ENCODE data around the gene TNFSF13B. TPM values are rescaled to one million over a fixed set of nuclear protein-coding genes. Genes with fewer than 3 reads are reported as not detected.
"Not testable (repeated sequence)": the region's sequence is repeated elsewhere in the genome, so short reads cannot be mapped to it uniquely, and the experiment has no call there.

The TNFSF13B gene
- total RNA-seq, 2 experiments from 2014 or later, result 2.0 to 2.6 TPM

DNA sequence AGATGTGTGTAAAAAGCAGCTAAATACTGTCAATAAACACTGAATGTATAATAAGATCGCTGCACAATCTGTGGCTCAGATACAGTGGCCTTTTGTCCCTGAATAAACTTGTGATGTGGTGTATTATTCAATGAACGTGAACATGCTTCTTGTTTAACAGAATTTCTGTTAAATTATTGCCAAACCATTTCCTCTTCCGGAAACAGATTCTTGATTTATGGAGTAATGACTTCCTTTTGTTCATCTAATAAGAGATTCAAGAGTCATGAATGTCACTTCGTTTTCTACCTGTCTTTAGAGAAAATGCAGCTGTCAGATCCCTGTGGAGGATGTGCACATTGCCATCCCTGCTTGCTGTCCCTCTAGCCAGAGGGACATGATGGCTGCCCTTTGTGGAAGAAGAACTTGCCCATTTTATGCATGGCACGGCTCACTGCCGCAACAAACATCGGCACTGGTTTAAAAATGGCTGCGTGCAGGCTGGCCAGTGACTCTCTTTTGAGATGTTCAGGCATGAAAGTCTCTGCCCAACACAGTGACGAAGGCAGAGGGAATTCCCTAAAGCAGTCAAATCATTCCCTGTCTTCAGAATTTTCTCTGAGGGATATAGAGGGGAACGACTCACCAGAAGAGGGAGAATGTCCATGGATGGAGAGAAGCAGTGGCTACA lies 3.1 kb upstream of the TNFSF13B start:
- peaks cover 48% of the 10 kb centered on the region for H3K4me1 Mint-ChIP-seq (ENCODE audit: low read depth)
- no peaks in the 10 kb centered on the region for H3K27me3 Mint-ChIP-seq (ENCODE audit: low read depth)
- H3K9me3 Mint-ChIP-seq, result peaks cover 6% of the 10 kb centered on the region
- CTCF ChIA-PET, result no interaction called here
- peaks cover 5% of the 10 kb centered on the region for H3K36me3 Mint-ChIP-seq (ENCODE audit: low read depth)
- intact Hi-C loops (cut with micrococcal nuclease), result loop anchor here (10.0 kb wide), 1 partner anchor 1352 kb away; no protein-coding TSS in a partner anchor
- peak; percentile 24 for DNase-seq
- H3K27ac Mint-ChIP-seq, result peak overlapping the region; percentile 58
- H3K4me3 Mint-ChIP-seq, result peak overlapping the region; percentile 55

DNA sequence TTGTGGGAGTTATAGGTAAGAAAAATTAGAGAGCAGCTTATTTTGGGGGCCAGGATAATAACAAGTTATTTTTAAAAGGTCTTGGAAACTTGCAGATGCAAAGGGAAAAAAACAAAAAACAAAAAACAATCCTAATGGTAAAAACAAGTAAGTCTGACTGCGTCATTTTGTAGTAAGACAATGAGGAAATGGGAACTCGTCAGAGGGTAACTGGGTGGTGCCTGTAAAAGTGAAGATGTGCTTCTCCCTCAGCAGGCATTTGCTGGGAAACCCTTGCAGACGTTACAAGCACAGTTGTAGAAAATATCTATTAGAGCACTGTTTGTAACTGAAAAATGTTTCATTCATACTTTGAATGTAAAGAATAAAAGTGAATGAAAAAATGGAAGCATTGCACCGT lies 2.2 kb upstream of the TNFSF13B start:
- intact Hi-C loops (cut with micrococcal nuclease), result loop anchor here (10.0 kb wide), 1 partner anchor 1353 kb away; no protein-coding TSS in a partner anchor
- Mint-ChIP-seq H3K4me3 (no peak overlapping the region), H3K27me3 (ENCODE audit: low read depth) (no peaks in the 10 kb centered on the region), H3K4me1 (ENCODE audit: low read depth) (peaks cover 51% of the 10 kb centered on the region), H3K27ac (no peak overlapping the region), H3K9me3 (peaks cover 6% of the 10 kb centered on the region), H3K36me3 (ENCODE audit: low read depth) (peaks cover 2% of the 10 kb centered on the region)
- CTCF ChIA-PET, result no interaction called here
- DNase-seq, result no peak

GRCh38 chr13:108267855-108268254 lies 1.7 kb upstream of the TNFSF13B start:
- H3K36me3 Mint-ChIP-seq (ENCODE audit: low read depth); H3K4me3 Mint-ChIP-seq; H3K27me3 Mint-ChIP-seq (ENCODE audit: low read depth); DNase-seq; H3K9me3 Mint-ChIP-seq; CTCF ChIA-PET: not testable (repeated sequence)
- intact Hi-C loops (cut with micrococcal nuclease), result loop anchor here (2.0 to 10.0 kb wide), 5 partner anchors 39 to 1511 kb away; no protein-coding TSS in a partner anchor
- Mint-ChIP-seq H3K4me1 (ENCODE audit: low read depth) (peaks cover 53% of the 10 kb centered on the region), H3K27ac (peak overlapping the region; percentile 24)

DNA sequence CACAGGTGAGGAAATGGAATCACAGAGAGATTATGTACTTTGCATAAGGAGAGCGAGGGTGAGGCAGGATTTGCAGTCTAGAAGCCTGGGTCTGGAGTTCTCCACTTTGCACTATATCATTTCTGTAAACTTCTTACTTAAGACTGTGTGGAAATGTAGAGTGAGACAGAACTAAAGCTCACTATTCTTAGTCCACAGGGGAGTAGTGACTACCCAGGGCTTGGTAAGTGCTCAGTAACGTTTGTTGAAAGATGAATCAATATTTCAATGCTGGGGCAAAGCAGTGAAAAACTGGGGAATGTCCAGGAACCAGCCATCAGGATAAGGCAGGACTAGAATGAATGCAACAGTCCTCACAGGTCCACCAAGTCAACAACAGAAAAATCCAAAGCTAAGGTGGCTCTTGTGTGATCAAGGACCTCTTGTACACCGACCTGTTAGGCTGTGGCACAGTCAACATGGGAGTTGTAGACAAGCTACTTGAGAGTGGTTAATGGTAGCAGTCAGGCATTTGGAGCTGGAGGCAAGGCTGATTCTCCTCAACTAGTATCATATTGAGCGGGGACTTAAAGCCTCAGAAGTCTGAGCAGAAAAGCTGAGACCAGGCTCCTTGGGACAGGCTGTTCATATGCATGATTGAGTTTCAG lies 929 bp upstream of the TNFSF13B start:
- H3K36me3 Mint-ChIP-seq (ENCODE audit: low read depth), result peaks cover 2% of the 10 kb centered on the region
- H3K27me3 Mint-ChIP-seq (ENCODE audit: low read depth), result no peaks in the 10 kb centered on the region
- DNase-seq, result peak; percentile 13
- H3K4me3 Mint-ChIP-seq, result no peak overlapping the region
- H3K4me1 Mint-ChIP-seq (ENCODE audit: low read depth), result peaks cover 55% of the 10 kb centered on the region
- peaks cover 6% of the 10 kb centered on the region for H3K9me3 Mint-ChIP-seq
- CTCF ChIA-PET, result interaction anchor here (0.6 to 1.7 kb wide), 4 partner anchors 12 to 57 kb away, joined by 3 to 8 read pairs (median 5); no protein-coding TSS in a partner anchor
- peak overlapping the region; percentile 31 for H3K27ac Mint-ChIP-seq
- intact Hi-C loops (cut with micrococcal nuclease), result loop anchor here (1.0 to 10.0 kb wide), 8 partner anchors 38 to 1510 kb away; no protein-coding TSS in a partner anchor

GRCh38 chr13:108270442-108270841 lies 924 bp downstream of the TNFSF13B start:
- Mint-ChIP-seq H3K27me3 (ENCODE audit: low read depth) (no peaks in the 10 kb centered on the region), H3K9me3 (peaks cover 6% of the 10 kb centered on the region), H3K36me3 (ENCODE audit: low read depth) (peaks cover 1% of the 10 kb centered on the region), H3K4me1 (ENCODE audit: low read depth) (peaks cover 55% of the 10 kb centered on the region), H3K27ac (peak overlapping the region; percentile 81), H3K4me3 (peak overlapping the region; percentile 75)
- DNase-seq, result peak; percentile 11
- CTCF ChIA-PET, result interaction anchor here (0.6 to 1.9 kb wide), 5 partner anchors 10 to 627 kb away, joined by 3 to 8 read pairs (median 4); no protein-coding TSS in a partner anchor
- intact Hi-C loops (cut with micrococcal nuclease), result no loop called here

DNA sequence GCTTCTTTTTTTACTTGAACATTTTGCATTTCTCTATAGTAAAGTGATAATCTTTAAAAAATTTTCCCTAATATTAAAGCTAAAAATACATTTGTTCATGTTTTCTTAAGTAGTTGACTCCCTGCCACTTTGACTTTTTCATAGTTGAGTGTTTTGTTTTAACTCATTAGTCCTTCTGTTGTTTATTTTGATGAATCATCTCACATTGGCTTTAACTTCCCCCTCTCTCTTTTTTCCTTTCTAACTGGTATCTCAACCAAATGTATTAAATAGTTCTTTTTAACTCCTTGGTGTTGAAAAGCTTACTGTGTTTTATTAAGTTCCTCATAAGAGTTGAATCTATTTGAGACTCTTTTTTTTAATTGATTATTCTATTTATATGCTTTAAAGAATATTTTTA lies 2.8 kb downstream of the TNFSF13B start:
- no peak for DNase-seq
- H3K27ac Mint-ChIP-seq, result no peak overlapping the region
- intact Hi-C loops (cut with micrococcal nuclease), result no loop called here
- peaks cover 6% of the 10 kb centered on the region for H3K9me3 Mint-ChIP-seq
- CTCF ChIA-PET, result no interaction called here
- H3K4me1 Mint-ChIP-seq (ENCODE audit: low read depth), result peaks cover 39% of the 10 kb centered on the region
- no peaks in the 10 kb centered on the region for H3K36me3 Mint-ChIP-seq (ENCODE audit: low read depth)
- H3K4me3 Mint-ChIP-seq, result no peak overlapping the region
- H3K27me3 Mint-ChIP-seq (ENCODE audit: low read depth), result no peaks in the 10 kb centered on the region

DNA sequence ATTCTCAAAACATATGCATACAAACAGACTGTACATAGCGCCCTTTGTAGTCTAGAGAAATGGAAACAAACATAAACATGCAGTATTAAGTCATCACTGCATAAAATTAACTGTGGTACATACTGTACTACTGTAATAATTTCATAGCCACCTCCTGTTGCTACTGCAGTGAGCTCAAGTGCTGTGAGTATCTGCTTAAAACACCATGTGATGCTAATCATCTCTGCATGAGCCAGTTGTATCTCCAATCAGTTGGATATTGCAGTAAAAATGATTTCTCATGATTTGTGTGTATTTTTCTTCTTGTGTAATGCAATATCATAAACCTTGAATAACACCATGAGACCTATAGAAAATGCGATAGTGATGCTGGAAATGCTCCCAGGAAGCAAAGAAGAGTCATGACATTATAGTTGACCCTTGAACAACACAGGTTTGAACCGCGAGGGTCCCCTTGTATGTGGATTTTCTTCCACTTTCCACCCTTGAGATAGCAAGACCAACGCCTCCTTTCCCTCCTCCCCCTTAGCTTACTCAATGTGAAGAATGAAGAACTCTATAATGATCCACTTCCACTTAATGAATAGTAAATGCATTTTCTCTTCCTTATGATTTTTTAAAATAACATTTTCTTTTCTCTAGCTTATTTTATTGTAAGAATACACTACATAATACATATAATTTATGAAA lies 4.1 kb downstream of the TNFSF13B start:
- DNase-seq, result no peak
- intact Hi-C loops (cut with micrococcal nuclease), result no loop called here
- Mint-ChIP-seq H3K27ac (no peak overlapping the region), H3K27me3 (ENCODE audit: low read depth) (no peaks in the 10 kb centered on the region), H3K4me1 (ENCODE audit: low read depth) (peaks cover 30% of the 10 kb centered on the region), H3K4me3 (no peak overlapping the region), H3K9me3 (no peaks in the 10 kb centered on the region), H3K36me3 (ENCODE audit: low read depth) (no peaks in the 10 kb centered on the region)
- CTCF ChIA-PET, result interaction anchor here (0.6 kb wide), 1 partner anchor 38 kb away, joined by 3 read pairs; no protein-coding TSS in a partner anchor

GRCh38 chr13:108274718-108275117 lies 5.2 kb downstream of the TNFSF13B start:
- no peaks in the 10 kb centered on the region for H3K9me3 Mint-ChIP-seq
- H3K4me3 Mint-ChIP-seq, result no peak overlapping the region
- intact Hi-C loops (cut with micrococcal nuclease), result no loop called here
- no peak for DNase-seq
- no peaks in the 10 kb centered on the region for H3K27me3 Mint-ChIP-seq (ENCODE audit: low read depth)
- CTCF ChIA-PET, result interaction anchor here (1.1 kb wide), 1 partner anchor 13 kb away, joined by 5 read pairs; no protein-coding TSS in a partner anchor
- peaks cover 20% of the 10 kb centered on the region for H3K4me1 Mint-ChIP-seq (ENCODE audit: low read depth)
- peaks cover 2% of the 10 kb centered on the region for H3K36me3 Mint-ChIP-seq (ENCODE audit: low read depth)
- H3K27ac Mint-ChIP-seq, result no peak overlapping the region

GRCh38 chr13:108276060-108276459 lies 6.5 kb downstream of the TNFSF13B start:
- no peaks in the 10 kb centered on the region for H3K27me3 Mint-ChIP-seq (ENCODE audit: low read depth)
- CTCF ChIA-PET, result no interaction called here
- peaks cover 2% of the 10 kb centered on the region for H3K36me3 Mint-ChIP-seq (ENCODE audit: low read depth)
- H3K4me1 Mint-ChIP-seq (ENCODE audit: low read depth), result peaks cover 9% of the 10 kb centered on the region
- no peak overlapping the region for H3K27ac Mint-ChIP-seq
- H3K4me3 Mint-ChIP-seq, result no peak overlapping the region
- no peak for DNase-seq
- intact Hi-C loops (cut with micrococcal nuclease), result no loop called here
- no peaks in the 10 kb centered on the region for H3K9me3 Mint-ChIP-seq

DNA sequence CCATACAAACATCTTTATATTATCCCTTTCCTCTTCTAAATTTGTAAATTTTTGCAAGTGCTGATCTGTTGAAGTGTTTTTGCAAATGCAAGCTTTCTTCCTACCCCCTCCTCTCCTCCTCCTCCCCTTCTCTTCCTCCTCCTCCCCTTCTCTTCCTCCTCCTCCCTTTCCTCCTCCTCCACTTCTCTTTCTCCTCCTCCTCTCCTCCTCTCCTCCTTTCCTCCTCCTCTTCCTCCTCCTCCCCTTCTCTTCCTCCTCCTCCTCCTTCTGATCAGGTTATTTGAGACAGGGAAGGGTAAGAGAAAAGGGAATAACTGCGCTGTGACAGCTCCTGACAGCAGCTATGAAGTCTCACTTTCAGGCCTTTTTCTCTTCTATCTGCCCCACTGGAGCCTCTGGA lies 8.9 kb downstream of the TNFSF13B start:
- intact Hi-C loops (cut with micrococcal nuclease), result no loop called here
- Mint-ChIP-seq H3K4me1 (ENCODE audit: low read depth) (peaks cover 2% of the 10 kb centered on the region), H3K4me3 (no peak overlapping the region), H3K27ac (no peak overlapping the region), H3K9me3 (no peaks in the 10 kb centered on the region), H3K27me3 (ENCODE audit: low read depth) (no peaks in the 10 kb centered on the region), H3K36me3 (ENCODE audit: low read depth) (peaks cover 2% of the 10 kb centered on the region)
- CTCF ChIA-PET, result no interaction called here
- DNase-seq, result no peak

DNA sequence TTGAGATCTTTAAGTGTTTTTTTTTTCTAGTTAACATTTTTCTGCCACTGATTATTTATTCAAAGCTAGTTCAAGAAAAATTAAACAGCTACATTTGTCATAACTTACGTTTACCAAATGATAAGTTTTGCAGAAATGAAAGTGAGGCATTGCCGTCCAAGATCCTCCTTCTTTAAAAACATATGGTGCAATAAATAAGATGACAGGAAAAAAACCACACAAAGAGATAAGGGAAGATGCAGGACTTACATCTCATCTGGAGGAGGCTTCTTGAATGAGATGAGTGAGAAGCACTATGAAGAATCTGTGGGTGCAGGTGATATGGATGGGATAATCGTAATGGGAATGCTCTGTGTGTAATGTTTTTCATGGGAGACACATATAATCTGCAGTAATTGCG lies 12.4 kb downstream of the TNFSF13B start:
- intact Hi-C loops (cut with micrococcal nuclease), result no loop called here
- DNase-seq, result no peak
- no peaks in the 10 kb centered on the region for H3K27me3 Mint-ChIP-seq (ENCODE audit: low read depth)
- no peaks in the 10 kb centered on the region for H3K4me1 Mint-ChIP-seq (ENCODE audit: low read depth)
- CTCF ChIA-PET, result interaction anchor here (2.3 kb wide), 1 partner anchor 12 kb away, joined by 8 read pairs; the partner anchor contains the start of gene TNFSF13B
- no peak overlapping the region for H3K27ac Mint-ChIP-seq
- peaks cover 2% of the 10 kb centered on the region for H3K36me3 Mint-ChIP-seq (ENCODE audit: low read depth)
- no peak overlapping the region for H3K4me3 Mint-ChIP-seq
- H3K9me3 Mint-ChIP-seq, result no peaks in the 10 kb centered on the region

DNA sequence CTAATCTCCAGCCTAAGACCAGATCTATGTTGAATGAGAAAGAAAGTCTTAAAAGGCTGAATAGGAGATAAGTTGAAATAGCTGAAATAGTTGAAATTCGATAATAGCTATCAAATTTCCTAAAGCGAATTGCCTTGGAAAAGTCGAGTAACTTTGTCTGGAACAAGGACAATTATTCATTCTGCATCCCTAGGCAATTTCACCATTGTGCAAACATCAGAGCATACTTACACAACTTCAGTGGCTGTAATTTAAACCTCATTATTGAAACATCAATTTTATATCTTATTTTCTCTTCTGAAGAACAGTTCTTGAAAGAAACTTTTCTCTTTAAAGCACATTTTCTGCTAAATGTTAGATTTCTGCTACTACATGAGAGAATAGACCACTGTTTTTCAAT lies 13.6 kb downstream of the TNFSF13B start:
- no peaks in the 10 kb centered on the region for H3K9me3 Mint-ChIP-seq
- no peak overlapping the region for H3K4me3 Mint-ChIP-seq
- H3K27ac Mint-ChIP-seq, result no peak overlapping the region
- no peak for DNase-seq
- H3K36me3 Mint-ChIP-seq (ENCODE audit: low read depth), result peaks cover 2% of the 10 kb centered on the region
- H3K4me1 Mint-ChIP-seq (ENCODE audit: low read depth), result no peaks in the 10 kb centered on the region
- CTCF ChIA-PET, result no interaction called here
- intact Hi-C loops (cut with micrococcal nuclease), result no loop called here
- H3K27me3 Mint-ChIP-seq (ENCODE audit: low read depth), result no peaks in the 10 kb centered on the region

All from activated naive CD4-positive, alpha-beta T cell treated with anti-CD3 and anti-CD28 coated beads for 36 hours (primary cell).